Sigmoid colon (tissue), 4 donors: Measurements from ENCODE around the gene PARD3.

ENCODE experiments used
- CTCF ChIP-seq, 4 experiments: fragments of 450-650 bp in 3 of 4; fragments of 200-600 bp in 1 of 4; IDR thresholded peaks; one replicate each; pipeline ENCODE4 v1.5.1; 2016 to 2019; ENCODE audit warnings: antibody characterized with exemption in 4 of 4, mild to moderate bottlenecking in 3 of 4, moderate library complexity in 2 of 4
- EP300 ChIP-seq, 4 donors: sonication (generic); formaldehyde crosslinking; IDR thresholded peaks; one replicate each; pipeline ENCODE4 v1.6.1; 2017; ENCODE audit warnings: antibody characterized with exemption in 4 of 4
- POLR2A ChIP-seq, 2 donors: fragments of 450-650 bp; IDR thresholded peaks; one replicate each; pipeline ENCODE4 v1.6.1; 2016; ENCODE audit warnings: antibody characterized with exemption in 2 of 2, mild to moderate bottlenecking in 2 of 2, moderate library complexity in 2 of 2
- POLR2AphosphoS5 ChIP-seq, 4 donors: sonication (generic); formaldehyde crosslinking; IDR thresholded peaks; one replicate each; pipeline ENCODE4 v1.6.1; 2017; ENCODE audit warnings: antibody characterized with exemption in 4 of 4

- TF ChIP-seq POLR2A (IDR thresholded peaks at IDR 0.05) (no peak), CTCF (IDR thresholded peaks at IDR 0.05) (no peak), POLR2AphosphoS5 (IDR thresholded peaks at IDR 0.05) (no peak), EP300 (IDR thresholded peaks at IDR 0.05) (no peak)
These were observed 45.2 kb downstream of the PARD3 start for GRCh38 chr10:34769899-34770298.
